Activated CD8-positive, alpha-beta memory T cell treated with anti-CD3 and anti-CD28 coated beads, Interleukin-2, amount 10 ng/mL, durations not matched to agents 7 days and 5 days (primary cell): Measurements from ENCODE around the gene GATAD2A. TPM values are rescaled to one million over a fixed set of nuclear protein-coding genes. Genes with fewer than 3 reads are reported as not detected.
A peak's percentile ranks its signal among the peaks of the same experiment; 100 is the strongest.

Experiments
- ATAC-seq: fragments of 150-1000 bp; cut with Tn5 transposase; one replicate; pipeline ENCODE4 v1.10.0; 2021; ENCODE audit warnings: moderate library complexity
- CTCF ChIA-PET: fragments of 350-600 bp; sonication (Branson Sonifier 250); formaldehyde crosslinking; loops from one replicate; lab custom pipeline; 2021; ENCODE audit warnings: antibody characterized with exemption; lab: Charles Lee
- DNase-seq: peaks from one replicate; pipeline ENCODE4 v3.0.0-alpha.2; 2020
- H3K27ac Mint-ChIP-seq: one replicate; pipeline ENCODE4 v1.8.0; 2021; ENCODE audit warnings: mild to moderate bottlenecking, mixed read lengths
- H3K27me3 Mint-ChIP-seq: one replicate; pipeline ENCODE4 v1.8.0; 2021; ENCODE audit warnings: mixed read lengths
- H3K36me3 Mint-ChIP-seq: one replicate; pipeline ENCODE4 v1.8.0; 2021; ENCODE audit warnings: mild to moderate bottlenecking, mixed read lengths
- H3K4me1 Mint-ChIP-seq: one replicate; pipeline ENCODE4 v1.8.0; 2021; ENCODE audit warnings: mixed read lengths
- H3K4me3 Mint-ChIP-seq: one replicate; pipeline ENCODE4 v1.8.0; 2021; ENCODE audit warnings: mild to moderate bottlenecking, moderate library complexity, mixed read lengths
- H3K9me3 Mint-ChIP-seq: one replicate; pipeline ENCODE4 v1.8.0; 2022; ENCODE audit warnings: low read depth, mixed read lengths
- total RNA-seq, 2 experiments: library from RNA; stranded (reverse); gene quantifications; one replicate each; pipeline ENCODE4 v1.2.3, GENCODE V29; 2021

The GATAD2A gene
- total RNA-seq, 2 experiments from 2014 or later: 159 to 161 TPM

DNA sequence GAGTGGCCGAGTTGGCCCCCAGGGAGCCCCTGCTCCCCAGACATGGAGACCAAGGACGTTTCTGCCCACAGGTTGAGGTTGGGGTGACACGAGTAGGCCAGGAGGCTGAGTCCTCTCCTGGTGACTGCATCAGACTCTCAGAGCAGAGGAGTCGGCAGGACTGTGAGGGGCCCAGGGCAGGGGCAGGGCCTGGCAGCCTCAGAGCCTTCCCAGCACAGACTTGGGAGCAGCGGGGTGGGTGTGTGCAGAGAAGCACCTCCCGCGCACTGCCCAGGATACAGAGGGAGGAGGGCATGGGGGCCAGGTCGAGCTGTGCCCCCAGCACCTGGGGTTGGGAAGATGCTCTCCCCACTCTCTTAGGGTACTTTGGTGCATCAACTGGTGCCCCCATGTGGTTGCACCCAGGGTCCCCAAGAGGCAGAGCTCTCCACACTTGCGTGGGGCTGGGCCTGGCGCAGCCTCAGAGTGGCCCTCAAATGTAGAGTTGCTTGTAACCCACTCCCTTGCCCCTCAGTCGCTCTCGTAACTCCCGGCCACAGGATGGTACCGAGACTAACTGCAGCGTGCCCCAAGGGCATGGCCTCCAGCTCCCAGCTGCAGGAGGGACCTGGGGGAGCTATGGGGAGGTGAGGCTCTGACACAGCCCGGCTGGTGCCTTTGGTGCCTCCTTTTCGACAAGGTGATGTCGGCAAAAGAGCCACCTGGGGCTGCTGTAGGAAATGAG, 94.0 kb downstream of the GATAD2A start:
- peaks cover 2% of the 10 kb centered on the region for H3K4me1 Mint-ChIP-seq
- H3K27ac Mint-ChIP-seq: no peak overlapping the region
- H3K9me3 Mint-ChIP-seq: no peaks in the 10 kb centered on the region
- DNase-seq (no peak), ATAC-seq (no peak)
- no peak overlapping the region for H3K4me3 Mint-ChIP-seq
- H3K27me3 Mint-ChIP-seq: no peaks in the 10 kb centered on the region
- CTCF ChIA-PET: no interaction called here
- H3K36me3 Mint-ChIP-seq: peaks cover 46% of the 10 kb centered on the region

DNA sequence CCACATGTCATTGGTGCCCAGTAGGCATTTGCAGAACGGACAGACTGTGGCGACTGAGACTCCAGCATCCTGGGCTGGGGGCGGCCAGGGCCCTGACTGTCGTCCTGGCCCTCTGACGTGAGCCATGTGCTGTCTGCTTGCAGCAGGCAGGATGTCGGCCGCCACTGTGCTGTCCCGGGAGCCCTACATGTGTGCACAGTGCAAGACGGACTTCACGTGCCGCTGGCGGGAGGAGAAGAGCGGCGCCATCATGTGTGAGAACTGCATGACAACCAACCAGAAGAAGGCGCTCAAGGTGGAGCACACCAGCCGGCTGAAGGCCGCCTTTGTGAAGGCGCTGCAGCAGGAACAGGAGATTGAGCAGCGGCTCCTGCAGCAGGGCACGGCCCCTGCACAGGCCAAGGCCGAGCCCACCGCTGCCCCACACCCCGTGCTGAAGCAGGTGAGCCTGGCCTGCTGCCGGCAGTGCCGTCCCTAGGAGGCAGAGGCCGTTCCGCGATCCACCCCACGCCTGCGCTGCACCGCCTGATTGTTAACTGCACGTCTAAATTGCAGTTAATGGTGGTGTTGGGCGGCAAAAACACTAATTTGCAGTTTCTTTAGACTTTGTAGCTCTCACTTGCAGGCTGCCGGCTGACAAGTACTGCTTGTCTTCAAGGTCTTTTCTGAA, 95.6 kb downstream of the GATAD2A start:
- DNase-seq: no peak
- Mint-ChIP-seq H3K4me1 (peaks cover 2% of the 10 kb centered on the region), H3K36me3 (peaks cover 38% of the 10 kb centered on the region), H3K4me3 (no peak overlapping the region), H3K27ac (no peak overlapping the region), H3K27me3 (no peaks in the 10 kb centered on the region), H3K9me3 (no peaks in the 10 kb centered on the region)
- CTCF ChIA-PET: interaction anchor here (0.7 kb wide), 1 partner anchor 194 kb away, joined by 6 read pairs; no protein-coding TSS in a partner anchor
- no peak for ATAC-seq

DNA sequence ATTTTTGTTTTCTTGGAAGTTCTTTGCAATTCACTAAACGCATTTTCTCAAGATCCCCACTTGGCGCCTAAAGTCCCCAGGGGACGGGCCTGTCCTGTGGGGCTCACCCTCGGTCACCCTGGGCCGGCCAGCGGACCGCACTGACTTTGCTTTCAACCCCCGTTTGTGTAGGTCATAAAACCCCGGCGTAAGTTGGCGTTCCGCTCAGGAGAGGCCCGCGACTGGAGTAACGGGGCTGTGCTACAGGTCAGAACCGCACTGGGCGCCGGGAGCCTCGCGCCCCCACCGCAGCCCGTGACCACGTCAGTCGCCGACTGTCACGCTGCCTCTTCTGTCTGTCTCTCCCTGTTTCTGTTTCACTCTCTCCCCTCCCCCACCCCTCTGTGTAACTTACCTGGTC, 96.3 kb downstream of the GATAD2A start:
- Mint-ChIP-seq H3K4me3 (no peak overlapping the region), H3K27me3 (no peaks in the 10 kb centered on the region), H3K27ac (no peak overlapping the region), H3K9me3 (no peaks in the 10 kb centered on the region), H3K36me3 (peaks cover 38% of the 10 kb centered on the region), H3K4me1 (peaks cover 1% of the 10 kb centered on the region)
- CTCF ChIA-PET: no interaction called here
- DNase-seq (no peak), ATAC-seq (no peak)

DNA sequence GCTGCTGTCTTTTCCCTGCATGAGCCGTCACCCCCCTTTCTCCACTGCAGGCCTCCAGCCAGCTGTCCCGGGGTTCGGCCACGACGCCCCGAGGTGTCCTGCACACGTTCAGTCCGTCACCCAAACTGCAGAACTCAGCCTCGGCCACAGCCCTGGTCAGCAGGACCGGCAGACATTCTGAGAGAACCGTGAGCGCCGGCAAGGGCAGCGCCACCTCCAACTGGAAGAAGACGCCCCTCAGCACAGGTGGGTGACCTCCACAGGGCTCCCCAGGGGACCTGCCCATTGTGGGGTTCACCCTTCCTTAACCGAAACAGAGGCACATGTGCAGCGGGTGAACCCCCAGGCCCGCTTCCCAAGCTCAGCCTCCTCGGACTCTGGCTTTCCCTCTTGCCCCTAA, 96.8 kb downstream of the GATAD2A start:
- no peaks in the 10 kb centered on the region for H3K9me3 Mint-ChIP-seq
- no peak overlapping the region for H3K4me3 Mint-ChIP-seq
- no peaks in the 10 kb centered on the region for H3K4me1 Mint-ChIP-seq
- CTCF ChIA-PET: no interaction called here
- no peak for DNase-seq
- peaks cover 39% of the 10 kb centered on the region for H3K36me3 Mint-ChIP-seq
- H3K27me3 Mint-ChIP-seq: no peaks in the 10 kb centered on the region
- H3K27ac Mint-ChIP-seq: no peak overlapping the region
- ATAC-seq: no peak

DNA sequence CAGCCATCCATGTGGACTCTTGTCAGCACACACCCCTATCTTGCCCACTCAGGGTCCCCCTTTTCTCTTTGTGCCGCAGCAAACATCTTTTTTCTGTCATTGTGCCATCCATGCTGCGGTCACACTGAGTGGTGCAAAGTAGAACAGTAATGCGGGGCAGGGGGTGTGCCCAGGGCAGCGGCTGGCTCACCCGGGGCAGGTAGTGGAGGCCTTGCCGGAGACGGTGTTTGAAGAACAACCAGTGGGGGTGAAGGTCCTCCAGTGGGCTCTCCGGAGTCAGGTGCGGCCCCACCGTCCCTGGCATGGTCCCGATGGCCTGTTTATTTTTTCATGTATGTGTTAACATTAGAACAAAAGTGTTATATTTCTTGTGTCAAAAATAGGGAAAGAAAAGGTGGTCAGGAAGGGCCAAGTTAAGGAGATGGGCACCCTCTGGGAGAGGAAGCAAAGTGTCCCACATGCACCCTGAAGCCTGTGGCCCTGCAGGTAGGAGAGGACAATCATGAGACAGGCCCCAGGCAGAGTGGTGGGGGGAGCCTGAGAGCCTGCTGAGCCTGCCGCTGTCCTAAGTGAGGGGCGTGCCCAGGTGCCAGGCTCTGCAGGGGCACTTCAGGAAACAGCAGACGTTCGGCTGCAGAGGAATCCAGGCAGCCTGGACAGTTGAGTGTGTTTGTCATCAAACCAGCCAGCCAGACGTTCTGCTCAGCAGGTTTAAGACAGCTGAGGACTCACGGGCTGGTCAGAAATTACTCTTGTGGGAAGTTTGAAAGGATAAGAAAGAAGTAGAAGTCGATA, 97.5 kb downstream of the GATAD2A start:
- Mint-ChIP-seq H3K27ac (peak overlapping the region; percentile 11), H3K36me3 (peaks cover 41% of the 10 kb centered on the region)
- CTCF ChIA-PET: interaction anchor here (0.6 kb wide), 1 partner anchor 307 kb away, joined by 3 read pairs; no protein-coding TSS in a partner anchor

DNA sequence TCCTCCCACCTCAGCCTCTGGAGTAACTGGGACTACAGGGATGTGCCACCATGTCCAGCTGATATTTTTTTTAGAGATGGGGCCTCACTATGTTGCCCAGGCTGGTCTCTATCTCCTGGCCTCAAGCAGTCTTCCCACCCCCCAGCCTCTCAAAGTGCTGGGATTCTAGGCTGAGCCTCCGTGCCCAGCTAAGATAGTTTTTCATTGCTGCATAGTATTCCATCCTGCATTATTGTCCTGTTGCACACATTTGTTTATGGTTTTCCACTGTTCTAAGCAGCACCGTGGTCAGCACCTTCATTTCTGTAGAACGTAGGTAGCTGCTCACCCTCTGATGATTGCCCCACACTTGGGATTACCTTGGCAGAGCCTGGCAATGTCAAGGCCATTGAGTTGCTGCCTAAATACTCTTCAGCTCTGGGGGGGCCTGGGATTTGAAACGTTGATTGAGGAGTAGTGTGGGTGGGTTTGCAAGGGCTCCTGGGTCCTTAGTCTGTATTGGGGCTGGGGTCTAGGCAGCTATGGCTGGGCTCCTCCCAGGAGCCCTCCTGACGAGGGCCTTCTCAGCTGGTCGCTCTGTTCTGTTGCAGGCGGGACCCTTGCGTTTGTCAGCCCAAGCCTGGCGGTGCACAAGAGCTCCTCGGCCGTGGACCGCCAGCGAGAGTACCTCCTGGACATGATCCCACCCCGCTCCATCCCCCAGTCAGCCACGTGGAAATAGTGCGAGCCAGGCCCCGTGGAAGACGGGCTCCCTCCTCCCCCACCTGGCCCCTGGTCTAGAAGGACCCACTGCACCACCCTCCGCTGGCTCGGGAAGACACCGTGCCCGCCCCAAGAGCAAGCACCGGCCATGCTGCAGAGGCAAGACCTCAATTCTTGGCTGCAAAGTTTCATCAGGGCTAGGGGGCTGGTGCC, 99.5 kb downstream of the GATAD2A start:
- H3K4me1 Mint-ChIP-seq: no peaks in the 10 kb centered on the region
- no peaks in the 10 kb centered on the region for H3K9me3 Mint-ChIP-seq
- H3K36me3 Mint-ChIP-seq: peaks cover 36% of the 10 kb centered on the region
- CTCF ChIA-PET: interaction anchor here (0.8 kb wide), 1 partner anchor 49 kb away, joined by 3 read pairs; no protein-coding TSS in a partner anchor
- no peak overlapping the region for H3K27ac Mint-ChIP-seq
- no peak for ATAC-seq
- no peak for DNase-seq
- no peak overlapping the region for H3K4me3 Mint-ChIP-seq
- H3K27me3 Mint-ChIP-seq: no peaks in the 10 kb centered on the region

More for the DNA sequence above, 97.5 kb downstream of the GATAD2A start:
- DNase-seq: no peak
- Mint-ChIP-seq H3K4me1 (no peaks in the 10 kb centered on the region), H3K9me3 (no peaks in the 10 kb centered on the region), H3K27me3 (no peaks in the 10 kb centered on the region), H3K4me3 (no peak overlapping the region)
- ATAC-seq: no peak

DNA sequence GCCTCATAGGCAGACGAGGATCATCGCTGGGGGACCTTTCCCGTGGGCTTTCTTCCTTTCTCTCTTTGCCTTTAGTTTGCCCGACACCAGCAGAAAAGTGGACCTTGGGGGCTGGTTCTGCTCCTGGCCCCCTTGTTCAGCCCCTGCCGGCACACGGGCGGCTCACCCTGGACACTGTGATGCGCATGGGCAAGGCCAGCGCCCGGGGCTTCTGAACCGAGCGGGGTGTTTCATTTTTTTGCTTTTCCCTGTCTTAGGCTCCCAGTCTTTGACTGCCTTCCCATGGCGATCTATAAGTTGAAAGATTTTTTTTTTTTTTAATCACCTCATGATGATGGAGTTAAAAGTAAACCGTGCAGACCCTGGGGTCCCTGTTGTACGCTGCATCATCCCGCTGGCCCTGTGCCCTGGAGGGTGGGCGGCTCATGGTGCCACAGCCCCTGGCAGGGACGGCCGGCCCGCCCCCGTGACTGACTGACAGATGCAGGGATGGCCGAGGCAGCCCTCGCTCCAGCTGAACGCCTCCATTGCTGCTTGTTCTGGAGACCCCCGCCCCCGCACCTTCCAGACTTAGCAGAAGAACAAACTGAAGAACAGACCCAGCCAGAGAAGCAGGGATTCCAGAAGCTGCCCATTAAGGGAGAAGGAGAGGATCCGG, 100.3 kb downstream of the GATAD2A start:
- CTCF ChIA-PET: no interaction called here
- Mint-ChIP-seq H3K27ac (no peak overlapping the region), H3K27me3 (no peaks in the 10 kb centered on the region), H3K9me3 (no peaks in the 10 kb centered on the region), H3K4me1 (no peaks in the 10 kb centered on the region), H3K4me3 (no peak overlapping the region), H3K36me3 (peaks cover 36% of the 10 kb centered on the region)
- ATAC-seq (no peak), DNase-seq (no peak)

DNA sequence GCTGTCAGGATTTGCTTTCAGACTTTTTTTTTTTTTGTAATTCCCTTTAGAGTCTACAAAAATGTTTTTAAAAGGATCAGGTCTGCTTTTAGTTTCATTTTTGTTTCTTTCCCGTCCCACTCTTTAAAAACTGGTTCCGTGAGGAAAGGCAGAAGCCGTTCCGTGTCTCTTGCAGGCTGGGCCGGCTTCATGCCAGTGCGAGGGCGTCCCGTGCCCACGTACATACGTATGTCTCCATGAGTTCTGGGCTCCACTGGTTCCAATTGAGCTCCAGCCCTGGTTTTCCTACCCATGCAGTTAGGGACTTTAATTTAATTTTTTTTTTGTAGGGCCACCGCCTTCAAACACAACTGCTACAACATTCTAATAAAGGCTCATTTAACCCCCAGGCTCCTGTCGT, 101.1 kb downstream of the GATAD2A start:
- CTCF ChIA-PET: interaction anchor here (0.8 kb wide), 1 partner anchor 9 kb away, joined by 3 read pairs; the partner anchor contains the start of gene NDUFA13
- DNase-seq (no peak), ATAC-seq (no peak)
- Mint-ChIP-seq H3K4me3 (no peak overlapping the region), H3K9me3 (no peaks in the 10 kb centered on the region), H3K4me1 (no peaks in the 10 kb centered on the region), H3K36me3 (peaks cover 31% of the 10 kb centered on the region), H3K27me3 (no peaks in the 10 kb centered on the region), H3K27ac (no peak overlapping the region)

DNA sequence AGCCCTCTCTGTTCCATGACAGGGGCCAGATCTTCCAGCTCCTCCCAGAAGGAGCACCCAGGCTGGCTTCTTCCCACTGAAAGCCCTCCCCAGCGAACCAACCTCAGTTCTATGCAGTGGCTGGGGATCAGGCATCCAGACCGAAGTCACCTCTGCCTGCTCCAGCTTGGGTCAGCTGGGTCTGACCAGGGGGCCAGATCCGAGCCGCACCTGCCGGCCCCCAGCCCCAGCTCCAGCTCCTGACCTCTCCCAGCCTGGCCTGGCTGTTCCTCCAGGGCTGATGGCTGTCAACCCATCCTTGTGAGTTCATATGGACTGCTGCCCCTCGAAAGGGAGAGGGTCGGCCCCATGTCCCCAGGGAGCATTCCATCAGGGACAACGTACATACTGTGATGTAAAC, 101.9 kb downstream of the GATAD2A start:
- Mint-ChIP-seq H3K9me3 (no peaks in the 10 kb centered on the region), H3K27ac (no peak overlapping the region), H3K27me3 (no peaks in the 10 kb centered on the region), H3K36me3 (peaks cover 26% of the 10 kb centered on the region), H3K4me3 (no peak overlapping the region), H3K4me1 (no peaks in the 10 kb centered on the region)
- ATAC-seq (no peak), DNase-seq (no peak)
- CTCF ChIA-PET: interaction anchor here (0.8 kb wide), 1 partner anchor 9 kb away, joined by 3 read pairs; the partner anchor contains the start of gene NDUFA13

DNA sequence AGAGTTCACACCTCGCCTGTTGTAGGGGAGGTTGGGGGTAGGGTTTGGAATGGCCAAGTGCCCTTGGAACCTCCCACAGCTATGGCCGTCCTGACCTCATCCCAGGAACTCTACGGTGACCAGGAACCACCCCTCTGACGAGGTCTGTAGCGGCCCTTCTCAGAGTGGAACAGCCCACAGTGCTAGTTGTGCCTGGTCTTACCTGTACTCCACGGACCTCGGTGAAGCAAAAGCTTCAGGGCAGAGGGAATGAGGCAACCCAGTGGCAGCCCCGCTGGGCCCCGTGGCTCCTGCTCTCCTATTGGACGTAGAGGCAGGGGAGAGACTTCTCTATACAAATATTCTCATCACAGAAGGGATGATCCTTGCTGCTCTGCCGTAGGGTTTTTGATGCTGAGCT, 102.7 kb downstream of the GATAD2A start:
- Mint-ChIP-seq H3K27ac (no peak overlapping the region), H3K9me3 (no peaks in the 10 kb centered on the region), H3K27me3 (no peaks in the 10 kb centered on the region), H3K36me3 (peaks cover 21% of the 10 kb centered on the region), H3K4me1 (no peaks in the 10 kb centered on the region), H3K4me3 (no peak overlapping the region)
- DNase-seq (no peak), ATAC-seq (no peak)
- CTCF ChIA-PET: interaction anchor here (0.8 kb wide), 1 partner anchor 18 kb away, joined by 3 read pairs; no protein-coding TSS in a partner anchor

DNA sequence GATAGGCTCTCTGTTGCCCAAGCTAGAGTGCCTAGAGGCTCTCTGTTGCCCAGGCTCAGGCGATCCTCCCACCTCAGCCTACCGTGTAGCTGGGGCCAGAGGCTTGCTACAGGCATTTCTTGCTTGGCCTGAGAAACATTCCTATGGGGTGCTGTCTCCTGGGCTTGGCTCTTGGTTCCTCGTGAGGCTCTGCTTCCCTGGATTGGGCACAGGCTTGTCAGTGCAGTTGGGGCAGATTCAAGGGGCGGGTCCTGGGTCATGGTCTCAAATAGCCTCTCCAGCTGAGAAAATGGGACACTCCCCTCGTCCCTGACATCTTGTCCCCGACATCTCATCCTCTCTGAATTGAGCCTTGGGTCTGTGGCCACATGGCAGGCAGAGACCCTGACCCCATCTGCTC, 105.0 kb downstream of the GATAD2A start:
- peaks cover under 1% of the 10 kb centered on the region for H3K4me1 Mint-ChIP-seq
- CTCF ChIA-PET: interaction anchor here (1.6 to 2.3 kb wide), 2 partner anchors 20 to 44 kb away, joined by 4 to 12 read pairs; no protein-coding TSS in a partner anchor
- peaks cover 19% of the 10 kb centered on the region for H3K36me3 Mint-ChIP-seq
- no peak overlapping the region for H3K27ac Mint-ChIP-seq
- no peak for DNase-seq
- H3K27me3 Mint-ChIP-seq: no peaks in the 10 kb centered on the region
- no peaks in the 10 kb centered on the region for H3K9me3 Mint-ChIP-seq
- H3K4me3 Mint-ChIP-seq: no peak overlapping the region
- no peak for ATAC-seq

DNA sequence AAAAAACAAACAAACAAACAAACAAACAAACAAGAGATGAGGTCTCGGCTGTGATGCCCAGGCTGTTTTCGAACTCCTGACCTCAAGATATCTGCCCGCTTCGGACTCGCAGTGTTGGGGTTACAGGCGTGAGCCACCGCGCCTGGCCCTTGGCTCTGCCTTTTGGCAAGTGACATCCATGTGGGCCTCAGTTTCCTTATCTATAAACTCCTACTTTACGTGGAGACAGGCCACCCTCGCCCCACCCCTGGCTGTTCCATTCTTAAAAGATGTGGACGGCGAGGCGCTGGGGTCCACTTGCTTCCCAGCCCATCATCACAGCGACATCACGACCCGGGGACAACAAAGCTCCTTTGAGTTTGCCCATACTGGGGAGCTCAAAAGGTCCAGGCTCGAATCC, 108.2 kb downstream of the GATAD2A start:
- DNase-seq (no peak), ATAC-seq (no peak)
- Mint-ChIP-seq H3K9me3 (no peaks in the 10 kb centered on the region), H3K4me1 (peaks cover 18% of the 10 kb centered on the region), H3K4me3 (no peak overlapping the region), H3K27me3 (no peaks in the 10 kb centered on the region), H3K36me3 (peaks cover 12% of the 10 kb centered on the region), H3K27ac (no peak overlapping the region)
- CTCF ChIA-PET: interaction anchor here (1.1 kb wide), 1 partner anchor 23 kb away, joined by 3 read pairs; no protein-coding TSS in a partner anchor
